Measurements from ENCODE around the gene LSAMP.

DNA sequence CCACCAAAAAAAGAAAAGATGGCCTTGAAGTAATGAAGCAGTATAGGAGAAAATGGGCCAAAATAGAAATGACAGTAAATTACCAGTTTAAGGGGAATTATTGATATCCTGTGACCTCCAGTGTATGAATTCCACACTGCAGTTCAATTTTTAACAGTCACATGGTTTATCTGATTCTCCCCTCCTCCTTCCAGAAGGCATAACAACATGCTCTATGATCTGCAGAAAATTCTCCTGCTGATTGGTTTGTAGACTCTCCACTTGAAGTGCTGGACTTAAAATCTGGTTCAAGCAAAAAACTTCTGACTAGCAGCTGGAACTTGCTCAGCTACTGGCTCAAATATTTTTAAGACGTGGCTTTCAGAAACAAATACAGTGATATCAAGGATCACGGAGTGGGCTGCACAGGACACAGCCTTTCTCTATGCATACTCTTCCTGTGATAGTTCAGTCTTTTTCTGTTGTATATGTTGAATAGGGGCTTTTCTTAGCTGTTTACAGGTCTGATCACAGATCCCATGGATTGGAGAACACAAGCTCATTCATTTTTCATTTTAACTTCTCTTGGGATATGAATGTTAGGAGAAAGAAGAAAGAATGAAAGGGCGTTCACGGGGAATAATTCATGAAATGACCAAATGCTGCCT lies 211.5 kb downstream of the LSAMP start:
- TF ChIP-seq, protein P1, sequence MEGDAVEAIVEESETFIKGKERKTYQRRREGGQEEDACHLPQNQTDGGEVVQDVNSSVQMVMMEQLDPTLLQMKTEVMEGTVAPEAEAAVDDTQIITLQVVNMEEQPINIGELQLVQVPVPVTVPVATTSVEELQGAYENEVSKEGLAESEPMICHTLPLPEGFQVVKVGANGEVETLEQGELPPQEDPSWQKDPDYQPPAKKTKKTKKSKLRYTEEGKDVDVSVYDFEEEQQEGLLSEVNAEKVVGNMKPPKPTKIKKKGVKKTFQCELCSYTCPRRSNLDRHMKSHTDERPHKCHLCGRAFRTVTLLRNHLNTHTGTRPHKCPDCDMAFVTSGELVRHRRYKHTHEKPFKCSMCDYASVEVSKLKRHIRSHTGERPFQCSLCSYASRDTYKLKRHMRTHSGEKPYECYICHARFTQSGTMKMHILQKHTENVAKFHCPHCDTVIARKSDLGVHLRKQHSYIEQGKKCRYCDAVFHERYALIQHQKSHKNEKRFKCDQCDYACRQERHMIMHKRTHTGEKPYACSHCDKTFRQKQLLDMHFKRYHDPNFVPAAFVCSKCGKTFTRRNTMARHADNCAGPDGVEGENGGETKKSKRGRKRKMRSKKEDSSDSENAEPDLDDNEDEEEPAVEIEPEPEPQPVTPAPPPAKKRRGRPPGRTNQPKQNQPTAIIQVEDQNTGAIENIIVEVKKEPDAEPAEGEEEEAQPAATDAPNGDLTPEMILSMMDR (IDR thresholded peaks at IDR 0.05): no peak
- no peak for TF ChIP-seq POLR2A (IDR thresholded peaks at IDR 0.05)
- TF ChIP-seq POLR2AphosphoS5 (IDR thresholded peaks at IDR 0.05): no peak
- TF ChIP-seq EP300 (IDR thresholded peaks at IDR 0.05): no peak
